PFSK-1 (cell line): ENCODE results near the gene COX7B2.

Experiments
- POLR2AphosphoS5 ChIP-seq: IDR thresholded peaks from 2 replicates; pipeline ENCODE4 v1.6.1; 2012; ENCODE audit warnings: low read depth, mild to moderate bottlenecking, control low read depth, low read length, moderate library complexity
- SIN3A ChIP-seq: IDR thresholded peaks from 2 replicates; pipeline ENCODE4 v1.6.1; 2012; ENCODE audit warnings: mild to moderate bottlenecking, low read length, moderate library complexity, borderline replicate concordance; ENCODE audit not compliant: insufficient read depth
- TAF1 ChIP-seq: IDR thresholded peaks from 2 replicates; pipeline ENCODE4 v1.6.1; 2012; ENCODE audit warnings: low read length, control low read depth, borderline replicate concordance; ENCODE audit not compliant: insufficient read depth

- TF ChIP-seq SIN3A (no peak), POLR2AphosphoS5 (no peak), TAF1 (no peak)
Measured at GRCh38 chr4:46956451-46956850, 47.4 kb upstream of the COX7B2 start.
